ENCODE results near the gene HNRNPLL.

DNA sequence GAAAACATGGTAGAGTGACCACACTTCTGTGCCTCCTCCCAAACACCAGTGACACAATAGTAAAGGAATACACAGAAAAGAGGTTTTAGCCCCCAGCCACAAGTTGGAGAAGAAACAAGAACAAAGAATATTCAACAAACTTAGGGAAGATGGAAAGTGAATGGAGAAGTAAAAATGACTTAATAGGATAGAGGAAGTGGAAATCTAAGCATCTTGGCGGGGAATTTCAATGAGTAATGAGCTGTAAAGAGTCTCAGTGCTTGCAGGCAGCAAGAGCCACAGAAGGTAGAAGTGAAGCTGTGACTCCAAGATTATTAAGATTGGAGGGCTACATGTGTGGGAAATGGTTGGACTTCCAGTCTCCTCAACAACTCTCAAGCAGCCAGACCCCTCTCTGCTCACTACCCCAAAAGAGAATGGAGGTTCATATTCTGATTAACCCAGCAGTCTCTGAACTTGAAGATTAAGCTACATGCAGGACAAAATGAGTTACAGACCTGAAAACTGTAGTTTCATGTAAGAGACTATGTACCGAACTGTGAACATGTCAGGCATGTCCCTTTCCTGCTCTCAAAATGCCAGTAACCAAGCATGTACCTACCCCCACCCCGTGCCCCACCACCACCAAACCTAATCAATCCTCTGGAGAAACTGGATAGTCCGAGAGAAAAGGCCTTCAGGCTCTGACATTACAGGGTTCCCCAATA, 16.9 kb upstream of the HNRNPLL start:
- TF ChIP-seq, protein P1, sequence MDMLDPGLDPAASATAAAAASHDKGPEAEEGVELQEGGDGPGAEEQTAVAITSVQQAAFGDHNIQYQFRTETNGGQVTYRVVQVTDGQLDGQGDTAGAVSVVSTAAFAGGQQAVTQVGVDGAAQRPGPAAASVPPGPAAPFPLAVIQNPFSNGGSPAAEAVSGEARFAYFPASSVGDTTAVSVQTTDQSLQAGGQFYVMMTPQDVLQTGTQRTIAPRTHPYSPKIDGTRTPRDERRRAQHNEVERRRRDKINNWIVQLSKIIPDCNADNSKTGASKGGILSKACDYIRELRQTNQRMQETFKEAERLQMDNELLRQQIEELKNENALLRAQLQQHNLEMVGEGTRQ (IDR thresholded peaks at IDR 0.05; ENCODE audit: borderline replicate concordance, low read depth, low read length) = no peak
- TF ChIP-seq, protein P2, sequence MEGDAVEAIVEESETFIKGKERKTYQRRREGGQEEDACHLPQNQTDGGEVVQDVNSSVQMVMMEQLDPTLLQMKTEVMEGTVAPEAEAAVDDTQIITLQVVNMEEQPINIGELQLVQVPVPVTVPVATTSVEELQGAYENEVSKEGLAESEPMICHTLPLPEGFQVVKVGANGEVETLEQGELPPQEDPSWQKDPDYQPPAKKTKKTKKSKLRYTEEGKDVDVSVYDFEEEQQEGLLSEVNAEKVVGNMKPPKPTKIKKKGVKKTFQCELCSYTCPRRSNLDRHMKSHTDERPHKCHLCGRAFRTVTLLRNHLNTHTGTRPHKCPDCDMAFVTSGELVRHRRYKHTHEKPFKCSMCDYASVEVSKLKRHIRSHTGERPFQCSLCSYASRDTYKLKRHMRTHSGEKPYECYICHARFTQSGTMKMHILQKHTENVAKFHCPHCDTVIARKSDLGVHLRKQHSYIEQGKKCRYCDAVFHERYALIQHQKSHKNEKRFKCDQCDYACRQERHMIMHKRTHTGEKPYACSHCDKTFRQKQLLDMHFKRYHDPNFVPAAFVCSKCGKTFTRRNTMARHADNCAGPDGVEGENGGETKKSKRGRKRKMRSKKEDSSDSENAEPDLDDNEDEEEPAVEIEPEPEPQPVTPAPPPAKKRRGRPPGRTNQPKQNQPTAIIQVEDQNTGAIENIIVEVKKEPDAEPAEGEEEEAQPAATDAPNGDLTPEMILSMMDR (IDR thresholded peaks at IDR 0.05) = no peak
- TF ChIP-seq, protein P3, sequence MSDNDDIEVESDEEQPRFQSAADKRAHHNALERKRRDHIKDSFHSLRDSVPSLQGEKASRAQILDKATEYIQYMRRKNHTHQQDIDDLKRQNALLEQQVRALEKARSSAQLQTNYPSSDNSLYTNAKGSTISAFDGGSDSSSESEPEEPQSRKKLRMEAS (IDR thresholded peaks at IDR 0.05; ENCODE audit: low read depth) = no peak
- TF ChIP-seq MXI1 (IDR thresholded peaks at IDR 0.05; ENCODE audit: low read depth, low read length) (no peak), TEAD4 (IDR thresholded peaks at IDR 0.05; ENCODE audit: borderline replicate concordance, insufficient read depth) (no peak), TAF1 (IDR thresholded peaks at IDR 0.05; ENCODE audit: borderline replicate concordance, low read depth, low read length) (no peak), POLR2AphosphoS5 (IDR thresholded peaks at IDR 0.05; ENCODE audit: low read depth, low read length) (no peak), EP300 (IDR thresholded peaks at IDR 0.05; ENCODE audit: borderline replicate concordance in 1 of 2, low read depth in 1 of 2, low read length in 1 of 2) (no peak), EZH2phosphoT487 (IDR thresholded peaks at IDR 0.05; ENCODE audit: borderline replicate concordance, low read depth) (no peak), GABPA (IDR thresholded peaks at IDR 0.05; ENCODE audit: low read depth) (no peak), SIN3A (IDR thresholded peaks at IDR 0.05; ENCODE audit: borderline replicate concordance, low read depth, low read length) (no peak), JUND (IDR thresholded peaks at IDR 0.05) (no peak), RCOR1 (IDR thresholded peaks at IDR 0.05; ENCODE audit: low read length) (no peak)
- TF ChIP-seq, protein P4, sequence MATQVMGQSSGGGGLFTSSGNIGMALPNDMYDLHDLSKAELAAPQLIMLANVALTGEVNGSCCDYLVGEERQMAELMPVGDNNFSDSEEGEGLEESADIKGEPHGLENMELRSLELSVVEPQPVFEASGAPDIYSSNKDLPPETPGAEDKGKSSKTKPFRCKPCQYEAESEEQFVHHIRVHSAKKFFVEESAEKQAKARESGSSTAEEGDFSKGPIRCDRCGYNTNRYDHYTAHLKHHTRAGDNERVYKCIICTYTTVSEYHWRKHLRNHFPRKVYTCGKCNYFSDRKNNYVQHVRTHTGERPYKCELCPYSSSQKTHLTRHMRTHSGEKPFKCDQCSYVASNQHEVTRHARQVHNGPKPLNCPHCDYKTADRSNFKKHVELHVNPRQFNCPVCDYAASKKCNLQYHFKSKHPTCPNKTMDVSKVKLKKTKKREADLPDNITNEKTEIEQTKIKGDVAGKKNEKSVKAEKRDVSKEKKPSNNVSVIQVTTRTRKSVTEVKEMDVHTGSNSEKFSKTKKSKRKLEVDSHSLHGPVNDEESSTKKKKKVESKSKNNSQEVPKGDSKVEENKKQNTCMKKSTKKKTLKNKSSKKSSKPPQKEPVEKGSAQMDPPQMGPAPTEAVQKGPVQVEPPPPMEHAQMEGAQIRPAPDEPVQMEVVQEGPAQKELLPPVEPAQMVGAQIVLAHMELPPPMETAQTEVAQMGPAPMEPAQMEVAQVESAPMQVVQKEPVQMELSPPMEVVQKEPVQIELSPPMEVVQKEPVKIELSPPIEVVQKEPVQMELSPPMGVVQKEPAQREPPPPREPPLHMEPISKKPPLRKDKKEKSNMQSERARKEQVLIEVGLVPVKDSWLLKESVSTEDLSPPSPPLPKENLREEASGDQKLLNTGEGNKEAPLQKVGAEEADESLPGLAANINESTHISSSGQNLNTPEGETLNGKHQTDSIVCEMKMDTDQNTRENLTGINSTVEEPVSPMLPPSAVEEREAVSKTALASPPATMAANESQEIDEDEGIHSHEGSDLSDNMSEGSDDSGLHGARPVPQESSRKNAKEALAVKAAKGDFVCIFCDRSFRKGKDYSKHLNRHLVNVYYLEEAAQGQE (IDR thresholded peaks at IDR 0.05; ENCODE audit: low read depth, low read length) = no peak

All from SK-N-SH (cell line).